Natural killer cell treated with Interleukin-12 subunit alpha and Interleukin-12 subunit beta and Interleukin-15 and Interleukin-18, amount 100 ng/mL, for 72 hours (primary cell): ENCODE measurements around the gene INHBC. TPM values are rescaled to one million over a fixed set of nuclear protein-coding genes. Genes with fewer than 3 reads are reported as not detected.
A peak's percentile ranks its signal among the peaks of the same experiment; 100 is the strongest.

Source experiments
- ATAC-seq, 2 donors: fragments of 150-1000 bp; cut with Tn5 transposase in 1 of 2; sonication (Bioruptor Pico), chemical (Tn5 transposase) in 1 of 2; 2 replicates each; pipeline ENCODE4 v1.10.0; 2021
- DNase-seq: peaks from one replicate; pipeline ENCODE4 v3.0.0; 2022; ENCODE audit warnings: low spot score
- H3K27ac Mint-ChIP-seq, 2 donors: 1 replicate in 1 of 2; 2 replicates in 1 of 2; pipeline ENCODE4 v1.8.0; 2022; ENCODE audit warnings: mixed read lengths in 2 of 2, mild to moderate bottlenecking in 1 of 2, moderate library complexity in 1 of 2
- H3K27me3 Mint-ChIP-seq, 2 donors: 1 replicate in 1 of 2; 2 replicates in 1 of 2; pipeline ENCODE4 v1.8.0; 2022; ENCODE audit warnings: mixed read lengths in 2 of 2
- H3K36me3 Mint-ChIP-seq: one replicate; pipeline ENCODE4 v1.8.0; 2022; ENCODE audit warnings: mixed read lengths
- H3K4me1 Mint-ChIP-seq, 2 donors: 1 replicate in 1 of 2; 2 replicates in 1 of 2; pipeline ENCODE4 v1.8.0; 2022; ENCODE audit warnings: low read depth in 2 of 2, mixed read lengths in 2 of 2, mild to moderate bottlenecking in 1 of 2
- H3K4me3 Mint-ChIP-seq: one replicate; pipeline ENCODE4 v1.8.0; 2022; ENCODE audit warnings: mixed read lengths
- H3K9me3 Mint-ChIP-seq: 2 replicates; pipeline ENCODE4 v1.8.0; 2022; ENCODE audit warnings: mixed read lengths
- total RNA-seq, 2 donors: library from RNA; stranded (reverse); gene quantifications; one replicate each; pipeline ENCODE4 v1.2.3, GENCODE V29; 2022

INHBC gene
- total RNA-seq, 2 donors from 2014 or later = not detected

- ATAC-seq (no peak), DNase-seq (peak; percentile 39)
- Mint-ChIP-seq H3K4me3 (no peak overlapping the region), H3K4me1 (peaks cover 48 to 51% of the 10 kb centered on the region in 2 donors), H3K9me3 (no peaks in the 10 kb centered on the region), H3K36me3 (peaks cover 15% of the 10 kb centered on the region), H3K27me3 (no peaks in the 10 kb centered on the region), H3K27ac (peak overlapping the region in 1 of 2 donors; percentile 57)
These were observed 36.5 kb downstream of the INHBC start for GRCh38 chr12:57470970-57471656.

- H3K27ac Mint-ChIP-seq = peak overlapping the region; percentile 23 to 57
- peak; percentile 44 for DNase-seq
- H3K36me3 Mint-ChIP-seq = peaks cover 15% of the 10 kb centered on the region
- H3K4me3 Mint-ChIP-seq = no peak overlapping the region
- no peaks in the 10 kb centered on the region for H3K27me3 Mint-ChIP-seq
- H3K9me3 Mint-ChIP-seq = no peaks in the 10 kb centered on the region
- H3K4me1 Mint-ChIP-seq = peaks cover 53 to 57% of the 10 kb centered on the region in 2 donors
- ATAC-seq = no peak
These were observed 37.1 kb downstream of the INHBC start for GRCh38 chr12:57471661-57472060.

- Mint-ChIP-seq H3K4me3 (no peak overlapping the region), H3K36me3 (peaks cover 15% of the 10 kb centered on the region), H3K9me3 (no peaks in the 10 kb centered on the region), H3K27me3 (no peaks in the 10 kb centered on the region), H3K4me1 (peaks cover 60 to 61% of the 10 kb centered on the region in 2 donors), H3K27ac (peak overlapping the region; percentile 23 to 81)
- ATAC-seq (no peak), DNase-seq (no peak)
These were observed 37.8 kb downstream of the INHBC start for GRCh38 chr12:57472391-57472790.

GRCh38 chr12:57473392-57473791 is 38.8 kb downstream of the INHBC start:
- H3K36me3 Mint-ChIP-seq = peaks cover 15% of the 10 kb centered on the region
- peaks cover 62 to 67% of the 10 kb centered on the region in 2 donors for H3K4me1 Mint-ChIP-seq
- H3K9me3 Mint-ChIP-seq = no peaks in the 10 kb centered on the region
- H3K4me3 Mint-ChIP-seq = peak overlapping the region; percentile 75
- no peaks in the 10 kb centered on the region for H3K27me3 Mint-ChIP-seq
- ATAC-seq (no peak), DNase-seq (no peak)
- H3K27ac Mint-ChIP-seq = peak overlapping the region; percentile 77 to 87

GRCh38 chr12:57473886-57474285 is 39.3 kb downstream of the INHBC start:
- peak overlapping the region; percentile 75 for H3K4me3 Mint-ChIP-seq
- H3K36me3 Mint-ChIP-seq = peaks cover 15% of the 10 kb centered on the region
- no peaks in the 10 kb centered on the region for H3K9me3 Mint-ChIP-seq
- peak overlapping the region; percentile 77 to 87 for H3K27ac Mint-ChIP-seq
- no peak for ATAC-seq
- peaks cover 66 to 70% of the 10 kb centered on the region in 2 donors for H3K4me1 Mint-ChIP-seq
- H3K27me3 Mint-ChIP-seq = no peaks in the 10 kb centered on the region
- DNase-seq = peak; percentile 6

GRCh38 chr12:57474430-57474829 is 39.8 kb downstream of the INHBC start:
- no peaks in the 10 kb centered on the region for H3K27me3 Mint-ChIP-seq
- ATAC-seq (no peak), DNase-seq (no peak)
- H3K36me3 Mint-ChIP-seq = peaks cover 15% of the 10 kb centered on the region
- H3K4me3 Mint-ChIP-seq = peak overlapping the region; percentile 75
- peaks cover 67 to 70% of the 10 kb centered on the region in 2 donors for H3K4me1 Mint-ChIP-seq
- no peaks in the 10 kb centered on the region for H3K9me3 Mint-ChIP-seq
- H3K27ac Mint-ChIP-seq = peak overlapping the region; percentile 77 to 87

- no peaks in the 10 kb centered on the region for H3K9me3 Mint-ChIP-seq
- DNase-seq = no peak
- H3K27ac Mint-ChIP-seq = peak overlapping the region; percentile 77 to 87
- ATAC-seq = no peak
- H3K4me3 Mint-ChIP-seq = peak overlapping the region; percentile 75
- H3K4me1 Mint-ChIP-seq = peaks cover 69 to 74% of the 10 kb centered on the region in 2 donors
- no peaks in the 10 kb centered on the region for H3K27me3 Mint-ChIP-seq
- H3K36me3 Mint-ChIP-seq = peaks cover 15% of the 10 kb centered on the region
These were observed 40.3 kb downstream of the INHBC start for GRCh38 chr12:57474862-57475261.

- Mint-ChIP-seq H3K36me3 (peaks cover 15% of the 10 kb centered on the region), H3K4me3 (peak overlapping the region; percentile 89), H3K4me1 (peaks cover 68 to 81% of the 10 kb centered on the region in 2 donors), H3K27ac (peak overlapping the region; percentile 98 to 100), H3K9me3 (no peaks in the 10 kb centered on the region), H3K27me3 (no peaks in the 10 kb centered on the region)
- ATAC-seq (no peak), DNase-seq (no peak)
These were observed 40.9 kb downstream of the INHBC start for GRCh38 chr12:57475271-57476161.

- Mint-ChIP-seq H3K4me1 (peaks cover 73 to 89% of the 10 kb centered on the region in 2 donors), H3K4me3 (peak overlapping the region; percentile 89), H3K9me3 (no peaks in the 10 kb centered on the region), H3K27me3 (no peaks in the 10 kb centered on the region), H3K36me3 (peaks cover 15% of the 10 kb centered on the region), H3K27ac (peak overlapping the region; percentile 98 to 100)
- DNase-seq (peak; percentile 79), ATAC-seq (peak; percentile 46 to 63)
These were observed 41.8 kb downstream of the INHBC start for GRCh38 chr12:57476162-57476992.

- Mint-ChIP-seq H3K4me3 (peak overlapping the region; percentile 89), H3K27me3 (no peaks in the 10 kb centered on the region), H3K9me3 (no peaks in the 10 kb centered on the region), H3K4me1 (peaks cover 73 to 90% of the 10 kb centered on the region in 2 donors), H3K27ac (peak overlapping the region; percentile 98 to 100), H3K36me3 (peaks cover 15% of the 10 kb centered on the region)
- ATAC-seq (no peak), DNase-seq (no peak)
These were observed 42.6 kb downstream of the INHBC start for GRCh38 chr12:57476993-57477709.

- peak overlapping the region; percentile 89 for H3K4me3 Mint-ChIP-seq
- H3K4me1 Mint-ChIP-seq = peaks cover 67 to 83% of the 10 kb centered on the region in 2 donors
- peaks cover 15% of the 10 kb centered on the region for H3K36me3 Mint-ChIP-seq
- H3K27me3 Mint-ChIP-seq = no peaks in the 10 kb centered on the region
- peak overlapping the region; percentile 98 to 100 for H3K27ac Mint-ChIP-seq
- no peaks in the 10 kb centered on the region for H3K9me3 Mint-ChIP-seq
- ATAC-seq (peak; percentile 55 to 67), DNase-seq (no peak)
These were observed 43.4 kb downstream of the INHBC start for GRCh38 chr12:57477710-57478681.

- no peak for DNase-seq
- ATAC-seq = peak; percentile 10 to 25
These were observed 44.4 kb downstream of the INHBC start for GRCh38 chr12:57479043-57479375.

More at GRCh38 chr12:57479043-57479375, 44.4 kb downstream of the INHBC start:
- H3K4me3 Mint-ChIP-seq = peak overlapping the region; percentile 89
- no peaks in the 10 kb centered on the region for H3K9me3 Mint-ChIP-seq
- no peaks in the 10 kb centered on the region for H3K27me3 Mint-ChIP-seq
- peaks cover 67 to 81% of the 10 kb centered on the region in 2 donors for H3K4me1 Mint-ChIP-seq
- H3K27ac Mint-ChIP-seq = peak overlapping the region; percentile 98 to 100
- H3K36me3 Mint-ChIP-seq = peaks cover 9% of the 10 kb centered on the region
